ENCODE results near the gene SLC38A4.

- no peak for TF ChIP-seq CTCF (IDR thresholded peaks at IDR 0.05)
- TF ChIP-seq EP300 (IDR thresholded peaks at IDR 0.05): no peak
- TF ChIP-seq POLR2AphosphoS5 (IDR thresholded peaks at IDR 0.05): no peak
- TF ChIP-seq POLR2A (IDR thresholded peaks at IDR 0.05): no peak
These were observed 107.3 kb downstream of the SLC38A4 start for GRCh38 chr12:46718495-46718894.
